Left ventricle myocardium inferior (tissue), 1 donor: ENCODE results near the gene GCK. TPM values are rescaled to one million over a fixed set of nuclear protein-coding genes. Genes with fewer than 3 reads are reported as not detected.

Experiments
- DNase-seq: peaks from one replicate; pipeline ENCODE4 v3.0.0-alpha.2; 2020
- H3K27ac ChIP-seq: fragments of 200-600 bp; replicated peaks from 2 replicates; pipeline ENCODE4 v1.8.0; 2021
- H3K27me3 ChIP-seq: fragments of 200-600 bp; 2 replicates; pipeline ENCODE4 v1.8.0; 2021; ENCODE audit warnings: low read depth
- H3K36me3 ChIP-seq: fragments of 200-600 bp; 2 replicates; pipeline ENCODE4 v1.8.0; 2021
- H3K4me1 ChIP-seq: fragments of 200-600 bp; 2 replicates; pipeline ENCODE4 v1.8.0; 2021
- H3K4me3 ChIP-seq: fragments of 200-600 bp; 2 replicates; pipeline ENCODE4 v1.8.0; 2021; ENCODE audit warnings: mild to moderate bottlenecking, moderate library complexity
- H3K9me3 ChIP-seq: fragments of 200-600 bp; replicated peaks from 2 replicates; pipeline ENCODE4 v1.8.0; 2021
- CTCF ChIP-seq: fragments of 200-600 bp; IDR thresholded peaks from 2 replicates; pipeline ENCODE4 v1.8.0; 2021; ENCODE audit warnings: antibody characterized with exemption, mild to moderate bottlenecking, borderline replicate concordance
- intact Hi-C: fragments of 100-400 bp; cut with micrococcal nuclease; formaldehyde crosslinking; loops from one replicate; pipeline ENCODE4 v1.11.0; 2022
- total RNA-seq: library from RNA; stranded (reverse); fragmentation: NEBNext Ultra II Directional; extraction: Animal tissue kit (Norgen Biotek cat#: 25700); gene quantifications from one replicate; pipeline ENCODE4 v1.2.1, GENCODE V29; 2021
- donor health status: DM: no; HTN: yes; CAD: no; lungs with severe emphysema.

Gene GCK
- total RNA-seq, 1 donor from 2014 or later = 0.49 TPM

DNA sequence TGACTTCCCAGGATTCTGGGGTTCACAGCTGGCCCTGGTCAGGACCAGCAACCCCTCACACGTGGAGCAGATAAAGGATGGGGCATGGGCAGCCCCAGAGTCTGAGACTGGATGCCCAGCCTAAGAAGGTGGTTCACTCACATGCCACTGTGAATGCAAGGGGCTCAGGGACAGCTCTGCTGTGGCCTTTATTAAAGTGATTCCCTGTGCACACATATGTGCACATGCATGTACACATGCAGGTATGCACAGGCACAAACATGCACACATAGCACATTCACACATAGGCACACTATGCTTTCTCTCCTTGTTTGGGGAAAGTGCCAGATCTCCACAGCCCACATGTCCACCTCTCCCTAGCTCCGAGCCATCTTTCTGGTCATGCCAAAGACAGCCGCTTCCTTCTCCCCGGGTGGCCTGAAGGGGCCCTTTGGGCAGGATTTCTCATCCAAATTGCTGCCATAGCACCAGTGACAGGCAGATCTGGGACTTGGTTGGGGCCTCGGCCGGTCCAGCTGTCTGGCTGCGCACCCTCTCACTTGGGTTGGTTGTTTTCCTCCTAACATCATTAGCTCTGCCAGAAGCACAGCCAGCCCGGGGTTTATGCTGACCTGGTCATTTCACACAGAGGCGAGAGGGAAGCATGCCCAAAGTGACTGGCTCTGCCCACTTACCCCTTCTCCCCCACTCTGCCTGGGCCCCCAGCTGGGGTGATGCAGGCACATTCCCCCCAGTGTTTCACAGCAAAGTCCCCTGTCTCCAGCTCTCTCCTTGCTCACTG lies 1.4 kb downstream of the GCK start:
- Histone ChIP-seq H3K4me1 (no peaks in the 10 kb centered on the region), H3K9me3 (peaks cover 7% of the 10 kb centered on the region), H3K27ac (no peak overlapping the region), H3K36me3 (no peaks in the 10 kb centered on the region), H3K4me3 (no peak overlapping the region), H3K27me3 (peaks cover 28% of the 10 kb centered on the region)
- TF ChIP-seq CTCF = no peak
- no peak for DNase-seq
- intact Hi-C loops = no loop called here

DNA sequence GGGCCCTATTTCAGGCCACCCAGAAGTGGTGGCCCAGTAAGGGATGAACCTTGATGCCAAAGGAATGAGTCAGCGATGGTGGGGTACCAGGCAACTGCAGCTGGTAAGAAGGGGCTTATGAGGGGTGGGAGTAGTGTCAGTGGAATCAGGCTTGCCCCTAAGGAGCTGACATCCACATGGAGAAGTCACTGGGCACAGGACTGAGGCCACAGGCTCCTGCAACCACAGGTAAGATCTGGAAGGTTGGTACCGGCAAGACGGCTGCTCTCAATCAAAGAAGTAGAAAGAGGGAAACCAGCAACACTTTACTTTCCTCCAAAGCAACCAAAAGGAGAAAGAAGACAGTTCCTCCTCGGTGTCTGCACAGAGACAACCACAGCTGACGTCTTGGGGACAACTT lies 2.5 kb downstream of the GCK start:
- Histone ChIP-seq H3K27ac (no peak overlapping the region), H3K4me1 (no peaks in the 10 kb centered on the region), H3K36me3 (no peaks in the 10 kb centered on the region), H3K9me3 (peaks cover 18% of the 10 kb centered on the region), H3K27me3 (peaks cover 17% of the 10 kb centered on the region), H3K4me3 (no peak overlapping the region)
- TF ChIP-seq CTCF = no peak
- intact Hi-C loops = no loop called here
- DNase-seq = no peak

DNA sequence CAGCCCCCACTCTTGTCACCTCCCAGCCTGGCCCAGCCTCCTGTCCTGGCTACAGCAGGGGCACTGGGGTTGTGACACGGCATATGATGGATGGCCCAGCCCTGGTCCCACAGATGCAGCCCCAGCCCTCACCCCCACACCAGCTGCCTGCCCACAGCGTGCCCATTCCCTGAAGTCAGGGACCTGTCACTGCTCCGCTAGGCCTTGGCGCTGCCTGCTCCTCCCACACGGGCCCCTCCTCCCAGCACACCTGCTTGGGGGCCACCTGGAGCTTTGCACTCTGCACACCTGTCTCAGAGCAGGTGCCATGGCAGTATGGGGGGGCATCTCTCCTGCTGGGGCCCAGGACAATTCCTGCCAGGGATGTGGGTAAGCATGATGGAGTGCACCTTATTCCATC lies 3.5 kb downstream of the GCK start:
- Histone ChIP-seq H3K27ac (no peak overlapping the region), H3K4me1 (no peaks in the 10 kb centered on the region), H3K4me3 (no peak overlapping the region), H3K9me3 (peaks cover 21% of the 10 kb centered on the region), H3K36me3 (no peaks in the 10 kb centered on the region), H3K27me3 (peaks cover 20% of the 10 kb centered on the region)
- DNase-seq = no peak
- intact Hi-C loops = no loop called here
- TF ChIP-seq CTCF = no peak

DNA sequence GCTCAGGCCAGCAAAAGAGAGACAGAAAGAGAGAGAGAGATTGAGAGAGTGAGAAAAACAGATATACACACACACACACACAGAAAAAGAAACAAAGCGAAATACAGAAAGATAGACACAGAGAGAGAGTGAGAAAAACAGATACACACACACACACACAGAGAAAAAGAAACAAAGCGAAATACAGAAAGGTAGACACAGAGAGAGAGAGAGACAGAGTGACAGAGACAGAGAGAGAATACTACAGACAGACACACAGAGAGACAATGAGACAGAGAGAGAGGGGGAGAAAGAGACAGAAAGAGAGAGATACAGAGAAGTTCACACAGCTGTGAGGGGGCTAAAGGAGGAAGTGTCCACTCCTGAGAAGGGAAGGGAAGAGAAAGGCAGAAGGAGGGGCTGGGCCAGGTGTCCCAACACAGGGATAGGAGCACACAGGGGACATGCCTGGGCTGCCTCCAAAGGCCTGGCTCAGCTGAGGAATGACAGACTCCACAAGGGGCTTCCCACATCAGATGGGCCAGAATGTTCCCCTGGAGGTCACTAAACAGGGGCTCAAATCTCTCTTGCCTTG lies 4.3 kb downstream of the GCK start:
- intact Hi-C loops = no loop called here
- Histone ChIP-seq H3K4me1 (no peaks in the 10 kb centered on the region), H3K27ac (no peak overlapping the region), H3K9me3 (peaks cover 21% of the 10 kb centered on the region), H3K36me3 (no peaks in the 10 kb centered on the region), H3K4me3 (no peak overlapping the region), H3K27me3 (peaks cover 20% of the 10 kb centered on the region)
- TF ChIP-seq CTCF = no peak
- DNase-seq = no peak

DNA sequence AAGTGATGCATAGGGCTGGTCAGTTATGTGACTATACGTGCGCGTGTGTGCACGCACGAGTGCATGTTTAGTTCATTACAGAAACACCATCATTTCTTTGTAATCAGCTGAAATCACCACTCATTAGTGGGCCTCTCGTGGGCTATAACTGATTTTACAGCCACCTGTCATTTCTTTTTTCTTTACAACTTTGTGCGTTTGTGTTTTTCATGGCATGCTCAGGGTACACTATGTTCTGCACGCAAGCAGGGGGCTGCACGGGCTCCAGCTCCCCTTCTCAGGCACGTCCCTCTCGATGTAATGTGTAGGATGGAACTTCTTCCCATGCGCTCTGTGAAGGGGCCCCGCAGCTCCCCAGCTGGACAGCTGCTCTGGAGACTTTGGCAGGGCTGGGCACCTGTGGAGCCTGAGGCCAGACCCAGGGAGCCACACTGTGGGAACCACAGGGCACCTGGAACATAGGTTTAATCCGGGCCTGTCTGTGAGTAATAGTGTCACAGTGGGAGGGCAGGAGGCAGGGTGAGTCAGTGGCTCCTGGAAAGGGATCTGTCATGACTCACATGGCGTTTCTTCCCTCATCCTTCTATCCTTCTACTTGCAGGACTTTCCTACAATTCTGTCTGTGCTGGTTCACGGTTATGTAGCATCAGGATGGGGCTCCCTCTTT lies 4.9 kb downstream of the GCK start:
- no peak for TF ChIP-seq CTCF
- intact Hi-C loops = no loop called here

More for the DNA sequence above, 4.9 kb downstream of the GCK start:
- no peak overlapping the region for H3K27ac ChIP-seq
- peaks cover 21% of the 10 kb centered on the region for H3K9me3 ChIP-seq
- no peaks in the 10 kb centered on the region for H3K36me3 ChIP-seq
- no peaks in the 10 kb centered on the region for H3K4me1 ChIP-seq
- peaks cover 14% of the 10 kb centered on the region for H3K27me3 ChIP-seq
- DNase-seq = no peak
- H3K4me3 ChIP-seq = no peak overlapping the region
